WTC11 (cell line): ENCODE data around the gene GPR158.
"Not testable (repeated sequence)": the region's sequence is repeated elsewhere in the genome, so short reads cannot be mapped to it uniquely, and the experiment has no call there.

Experiments used
- CTCF ChIP-seq: fragments of 200-600 bp; IDR thresholded peaks from 2 replicates; pipeline ENCODE4 v1.8.0; 2022; ENCODE audit warnings: antibody characterized with exemption
- E2F4 ChIP-seq: sonication (generic); formaldehyde crosslinking; IDR thresholded peaks from 2 replicates; pipeline ENCODE4 v1.8.1; 2022; ENCODE audit warnings: low read depth, mild to moderate bottlenecking, moderate library complexity, missing genetic modification reagents, borderline replicate concordance
- FOXP4 ChIP-seq: sonication (generic); formaldehyde crosslinking; IDR thresholded peaks from 2 replicates; pipeline ENCODE4 v1.8.0; 2022; ENCODE audit warnings: mild to moderate bottlenecking, missing genetic modification reagents
- GTF2I ChIP-seq: fragments of 250-450 bp; sonication (Bioruptor Pico); conservative IDR thresholded peaks from 2 replicates; pipeline ENCODE4 v1.4.0; 2021; ENCODE audit warnings: mild to moderate bottlenecking
- PRRX2 ChIP-seq: fragments of 250-450 bp; sonication (Bioruptor Pico); IDR thresholded peaks from 2 replicates; pipeline ENCODE4 v1.8.0; 2021; ENCODE audit warnings: mild to moderate bottlenecking
- TP53 ChIP-seq: sonication (generic); formaldehyde crosslinking; IDR thresholded peaks from 2 replicates; pipeline ENCODE4 v1.8.1; 2023; ENCODE audit warnings: mild to moderate bottlenecking, missing genetic modification reagents
- ZBTB21 ChIP-seq: sonication (generic); formaldehyde crosslinking; IDR thresholded peaks from 2 replicates; pipeline ENCODE4 v1.8.1; 2023; ENCODE audit warnings: mild to moderate bottlenecking, missing genetic modification reagents, borderline replicate concordance

- TF ChIP-seq PRRX2 (CRISPR knock-in tag); E2F4 (CRISPR knock-in tag); GTF2I; ZBTB21 (CRISPR knock-in tag); TP53 (CRISPR knock-in tag); CTCF; FOXP4 (CRISPR knock-in tag): not testable (repeated sequence)
These were observed 208.1 kb downstream of the GPR158 start for GRCh38 chr10:25382901-25383300.
